ENCODE results near the gene TSC22D3.

Gene TSC22D3

GRCh38 chrX:107760304-107761077 lies 15.1 kb downstream of the TSC22D3 start:
- DNase-seq (ENCODE audit: low read depth): no peak

DNA sequence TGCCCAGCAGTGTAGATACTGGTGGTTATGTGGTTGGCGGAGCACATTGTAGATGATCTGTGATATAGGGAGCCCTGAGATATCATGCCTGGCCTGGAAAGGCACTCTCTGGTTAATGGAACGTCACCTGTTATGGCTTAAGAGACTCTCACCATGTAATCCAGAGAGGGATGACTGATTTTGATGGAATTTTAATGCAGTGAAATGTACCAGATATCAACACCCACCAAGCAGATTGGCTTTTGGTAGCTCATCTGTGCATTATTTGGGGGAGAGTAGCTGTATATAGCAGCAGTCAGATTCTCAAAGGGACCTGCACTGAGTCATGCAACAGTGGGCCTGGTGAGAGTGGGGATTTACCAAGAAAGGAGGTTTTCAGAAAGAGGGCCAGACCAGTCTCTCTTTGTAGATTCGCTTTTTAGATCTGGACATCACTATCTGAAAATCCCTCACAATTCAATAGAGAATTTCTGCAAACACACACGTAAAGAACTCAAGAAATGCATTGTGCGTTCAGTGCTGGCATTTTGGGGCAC lies 17.3 kb downstream of the TSC22D3 start:
- no peak for DNase-seq (ENCODE audit: low read depth)

- no peak for DNase-seq (ENCODE audit: low read depth)
These were observed 19.9 kb downstream of the TSC22D3 start for GRCh38 chrX:107755721-107756120.

DNA sequence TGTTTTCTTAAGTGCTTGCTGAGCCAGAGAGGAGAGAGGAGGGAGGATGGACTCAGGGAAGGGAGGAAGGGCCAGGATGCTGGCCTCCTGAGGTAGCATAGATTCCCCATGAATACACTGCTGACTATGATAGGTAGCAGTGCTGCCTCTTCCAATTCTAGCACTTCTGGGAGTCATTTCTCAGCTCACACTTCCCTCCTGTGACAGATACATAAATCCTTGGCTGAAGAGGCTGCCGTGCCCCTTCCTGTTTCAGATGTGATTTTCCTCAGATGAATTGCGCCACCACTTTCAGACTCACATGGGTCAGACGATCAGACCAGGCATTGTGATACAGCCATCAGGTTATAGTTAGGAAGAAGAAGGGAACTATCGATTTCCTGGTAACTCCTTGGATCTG lies 22.4 kb downstream of the TSC22D3 start:
- DNase-seq (ENCODE audit: low read depth): no peak

- no peak for DNase-seq (ENCODE audit: low read depth)
These were observed 22.9 kb downstream of the TSC22D3 start for GRCh38 chrX:107752714-107753113.

DNA sequence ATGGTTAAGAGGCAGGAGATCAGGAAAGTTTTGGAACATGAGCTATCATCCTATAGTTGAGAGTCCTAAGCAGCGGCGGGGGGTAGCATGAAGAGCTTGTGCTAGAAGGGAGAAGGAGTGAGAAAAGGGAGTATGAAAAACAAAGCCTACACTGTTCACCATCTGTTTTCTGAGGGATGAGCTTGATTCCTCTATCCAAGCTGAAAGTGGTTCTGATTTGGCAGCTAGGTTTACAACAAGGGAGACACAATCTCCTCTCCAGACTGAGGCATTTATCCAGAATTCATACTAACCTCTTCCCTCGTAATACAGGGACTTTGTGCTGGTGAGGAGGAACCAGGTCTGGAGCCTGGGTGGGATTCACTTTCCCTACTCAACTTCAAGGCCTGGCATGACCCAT lies 23.5 kb downstream of the TSC22D3 start:
- DNase-seq (ENCODE audit: low read depth): no peak

GRCh38 chrX:107750861-107751445 lies 24.6 kb downstream of the TSC22D3 start:
- no peak for DNase-seq (ENCODE audit: low read depth)

DNA sequence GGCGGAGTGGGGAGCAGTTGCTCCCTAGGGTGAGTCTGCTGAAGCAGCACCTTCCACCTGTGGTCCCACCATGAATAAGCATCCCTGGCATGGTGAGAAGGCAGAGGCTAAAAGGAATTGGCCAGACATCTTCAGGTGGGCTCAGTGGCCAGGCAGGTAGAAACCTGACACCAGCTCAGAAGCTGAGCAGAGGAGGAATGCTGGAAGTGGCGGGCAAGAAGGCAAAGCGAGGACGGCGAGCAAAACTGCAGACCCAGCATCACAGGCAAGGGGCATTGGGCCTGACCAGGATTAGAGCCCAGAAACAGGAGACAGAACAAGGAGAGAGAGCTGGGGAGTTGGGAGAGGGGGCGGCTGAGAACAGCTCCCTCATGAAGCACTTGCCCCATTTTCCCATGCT lies 25.3 kb downstream of the TSC22D3 start:
- no peak for DNase-seq (ENCODE audit: low read depth)

DNA sequence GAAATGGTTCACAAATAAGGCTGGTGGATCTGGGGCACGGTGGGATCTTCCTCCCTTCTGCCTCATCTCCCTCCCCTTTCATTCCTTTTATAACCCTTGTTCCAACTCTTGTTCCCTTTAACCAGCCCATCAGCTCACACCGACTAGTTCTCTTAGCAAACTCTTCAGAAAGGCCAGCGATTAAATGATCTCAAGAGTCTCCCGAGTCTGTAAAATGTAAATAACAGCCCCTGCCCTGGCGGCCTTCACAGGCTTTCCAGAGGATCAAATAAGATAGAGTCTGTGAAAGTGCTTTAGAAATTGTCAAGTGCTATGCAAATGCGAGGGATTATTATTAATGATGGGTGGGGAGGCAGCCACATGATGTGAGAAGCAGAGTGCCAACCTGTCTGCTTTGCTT lies 27.1 kb downstream of the TSC22D3 start:
- DNase-seq (ENCODE audit: low read depth): no peak

DNA sequence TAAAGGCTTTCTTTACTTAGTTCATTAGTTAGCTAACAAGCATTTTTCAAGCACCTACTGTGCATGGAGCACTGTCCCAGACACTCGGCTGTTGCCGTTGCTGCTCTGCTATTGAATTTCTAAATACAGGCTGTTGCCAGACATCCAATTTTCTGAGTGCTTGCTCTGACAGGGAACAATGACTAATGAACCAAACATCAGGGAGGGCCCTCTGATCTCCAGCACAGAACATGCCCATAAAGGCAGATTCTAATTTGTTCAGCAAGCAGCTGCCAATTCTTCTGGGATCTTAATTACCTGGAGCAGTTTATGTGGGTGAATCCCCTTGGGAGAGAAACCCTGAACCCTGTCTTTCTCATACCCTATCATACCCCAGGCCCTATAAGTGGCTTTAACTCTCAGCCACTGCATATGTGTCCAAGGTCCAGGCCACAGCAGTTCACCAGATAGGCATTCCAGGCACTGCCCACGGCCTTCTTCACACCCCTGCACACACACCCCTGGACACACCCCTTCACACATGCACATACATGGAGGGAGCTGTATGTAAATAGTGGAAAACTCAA lies 27.9 kb downstream of the TSC22D3 start:
- DNase-seq (ENCODE audit: low read depth): no peak

GRCh38 chrX:107744868-107745267 lies 30.7 kb downstream of the TSC22D3 start:
- no peak for DNase-seq (ENCODE audit: low read depth)

GRCh38 chrX:107743995-107744394 lies 31.6 kb downstream of the TSC22D3 start:
- no peak for DNase-seq (ENCODE audit: low read depth)

GRCh38 chrX:107742700-107743191 lies 32.8 kb downstream of the TSC22D3 start:
- no peak for DNase-seq (ENCODE audit: low read depth)

GRCh38 chrX:107741404-107741790 lies 34.2 kb downstream of the TSC22D3 start:
- no peak for DNase-seq (ENCODE audit: low read depth)

- DNase-seq (ENCODE audit: low read depth): no peak
These were observed 36.0 kb downstream of the TSC22D3 start for GRCh38 chrX:107739541-107739940.

DNA sequence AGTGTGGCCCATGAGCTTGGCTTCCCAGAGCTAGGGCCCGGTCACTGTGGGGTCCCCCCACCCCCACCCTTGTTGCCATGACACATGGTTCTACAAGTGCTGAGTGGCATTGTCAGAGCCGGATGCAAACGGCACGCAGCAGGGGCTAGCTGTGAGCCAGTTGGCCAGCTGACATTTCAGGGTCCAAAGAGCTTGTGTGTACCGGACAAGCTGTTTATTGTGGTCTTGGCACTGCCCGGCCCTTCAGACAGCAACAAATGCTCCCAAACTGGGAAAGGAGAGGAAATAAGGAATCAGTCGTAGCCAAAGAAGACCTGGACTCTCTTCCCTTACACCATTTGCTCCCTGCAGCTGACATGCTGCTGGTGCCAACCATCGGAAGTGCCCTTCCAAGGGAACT lies 36.8 kb downstream of the TSC22D3 start:
- DNase-seq (ENCODE audit: low read depth): no peak

GRCh38 chrX:107738272-107738671 lies 37.3 kb downstream of the TSC22D3 start:
- no peak for DNase-seq (ENCODE audit: low read depth)

DNA sequence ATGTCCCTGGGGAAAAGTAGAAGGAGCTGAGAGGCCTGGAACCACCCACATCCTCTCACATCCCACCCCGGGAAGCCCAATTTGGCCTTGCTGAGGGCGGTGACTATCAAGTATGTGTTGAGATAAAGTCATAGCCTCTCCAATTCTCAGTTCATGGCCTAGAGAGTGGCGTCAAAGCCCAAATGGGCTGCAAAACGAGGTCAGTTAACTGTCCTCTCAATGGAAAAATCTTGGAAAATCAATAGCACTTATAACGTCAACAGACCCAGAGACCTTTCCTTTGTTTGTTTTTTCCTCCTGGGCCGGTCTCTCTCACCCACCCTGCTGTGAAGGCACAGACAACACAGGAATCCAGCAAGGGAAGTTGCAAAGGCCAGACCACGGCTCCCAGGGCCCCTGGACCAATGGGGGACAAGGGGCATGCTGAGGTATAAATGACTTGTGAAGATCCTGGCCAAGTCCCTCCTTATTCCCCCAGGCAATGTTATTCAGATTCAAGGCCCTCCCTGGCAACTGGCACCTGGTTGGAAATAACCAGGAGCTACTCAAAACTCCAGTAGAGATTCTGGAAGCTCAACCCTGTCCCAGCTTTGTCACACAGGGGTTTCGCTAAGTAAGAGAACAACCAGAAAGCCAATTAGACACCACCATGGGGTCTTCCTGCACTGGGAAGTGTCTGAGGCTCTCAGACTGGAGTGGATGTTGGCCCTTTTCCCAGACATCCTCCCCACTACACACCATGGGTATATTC lies 38.6 kb downstream of the TSC22D3 start:
- DNase-seq (ENCODE audit: low read depth): no peak

- no peak for DNase-seq (ENCODE audit: low read depth)
These were observed 40.9 kb downstream of the TSC22D3 start for GRCh38 chrX:107734646-107735045.

DNA sequence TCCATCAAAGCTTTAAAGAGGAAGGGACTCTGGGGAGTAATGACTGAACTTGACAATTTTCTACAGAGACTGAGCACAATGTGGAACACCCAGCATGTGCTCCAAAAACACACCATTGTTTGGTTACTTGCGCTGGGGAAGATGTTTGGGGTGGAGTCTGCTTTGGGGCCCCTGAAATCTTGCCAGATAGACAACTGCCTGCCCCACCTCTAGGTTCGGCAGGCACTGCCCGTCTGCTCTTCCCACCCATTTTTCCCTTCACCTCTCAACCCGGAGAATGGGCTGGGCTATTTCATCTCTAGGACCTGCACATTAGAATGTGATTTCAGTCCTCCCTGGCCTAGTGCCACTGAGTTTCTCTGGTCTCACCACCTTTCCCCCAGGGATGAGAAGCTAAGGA lies 41.9 kb downstream of the TSC22D3 start:
- DNase-seq (ENCODE audit: low read depth): no peak

GRCh38 chrX:107731831-107732502 lies 43.6 kb downstream of the TSC22D3 start:
- DNase-seq (ENCODE audit: low read depth): no peak
